HG02943 (cell line): ENCODE data around the gene URM1.
"Not testable (repeated sequence)": the region's sequence is repeated elsewhere in the genome, so short reads cannot be mapped to it uniquely, and the experiment has no call there.

Experiments
- ATAC-seq: cut with Tn5 transposase; IDR thresholded peaks from one replicate; pipeline ENCODE4 v1.9.1; 2021; ENCODE audit warnings: mild to moderate bottlenecking, low read depth, moderate library complexity; ENCODE audit not compliant: unreplicated experiment

URM1 gene

GRCh38 chr9:128405780-128406171 is 34.6 kb downstream of the URM1 start:
- ATAC-seq = no peak

GRCh38 chr9:128406848-128407391 is 35.7 kb downstream of the URM1 start:
- ATAC-seq = no peak

- ATAC-seq = no peak
Observed at GRCh38 chr9:128408963-128409431, 37.8 kb downstream of the URM1 start.

GRCh38 chr9:128409450-128409849 is 38.3 kb downstream of the URM1 start:
- ATAC-seq = no peak

- no peak for ATAC-seq
Observed at GRCh38 chr9:128409978-128410377, 38.8 kb downstream of the URM1 start.

GRCh38 chr9:128411364-128412119 is 40.4 kb downstream of the URM1 start:
- no peak for ATAC-seq

- ATAC-seq = no peak
Observed at GRCh38 chr9:128412120-128412790, 41.1 kb downstream of the URM1 start.

GRCh38 chr9:128413728-128414127 is 42.6 kb downstream of the URM1 start:
- ATAC-seq = not testable (repeated sequence)

GRCh38 chr9:128414461-128414860 is 43.3 kb downstream of the URM1 start:
- no peak for ATAC-seq

- ATAC-seq = no peak
Observed at GRCh38 chr9:128415281-128415680, 44.1 kb downstream of the URM1 start.

GRCh38 chr9:128416014-128416413 is 44.8 kb downstream of the URM1 start:
- no peak for ATAC-seq

GRCh38 chr9:128416432-128417019 is 45.4 kb downstream of the URM1 start:
- no peak for ATAC-seq

GRCh38 chr9:128419061-128419925 is 48.1 kb downstream of the URM1 start:
- ATAC-seq = no peak

GRCh38 chr9:128420060-128420650 is 49.0 kb downstream of the URM1 start:
- ATAC-seq = peak; percentile 52

- peak; percentile 51 for ATAC-seq
Observed at GRCh38 chr9:128420651-128421481, 49.7 kb downstream of the URM1 start, which contains the start of gene CERCAM. Gene CERCAM (plus strand): TSS chr9:128420857. CDS start chr9:128420878, 21 bp downstream.

- no peak for ATAC-seq
Observed at GRCh38 chr9:128421482-128421996, 50.4 kb downstream of the URM1 start.

- ATAC-seq = not testable (repeated sequence)
Observed at GRCh38 chr9:128422022-128422782, 51.0 kb downstream of the URM1 start.

- ATAC-seq = no peak
Observed at GRCh38 chr9:128422783-128423150, 51.6 kb downstream of the URM1 start.
